22Rv1 (cell line): ENCODE results near the gene CARD9.

Experiments used
- ZFX ChIP-seq: fragments of 450-650 bp; IDR thresholded peaks from 2 replicates; pipeline ENCODE4 v1.6.1; 2017; ENCODE audit warnings: antibody characterized with exemption, borderline replicate concordance
- TF ChIP-seq, protein P1 (sequence below): fragments of 450-650 bp; IDR thresholded peaks from 2 replicates; pipeline ENCODE4 v1.5.1; 2017; ENCODE audit warnings: mild to moderate bottlenecking

DNA sequence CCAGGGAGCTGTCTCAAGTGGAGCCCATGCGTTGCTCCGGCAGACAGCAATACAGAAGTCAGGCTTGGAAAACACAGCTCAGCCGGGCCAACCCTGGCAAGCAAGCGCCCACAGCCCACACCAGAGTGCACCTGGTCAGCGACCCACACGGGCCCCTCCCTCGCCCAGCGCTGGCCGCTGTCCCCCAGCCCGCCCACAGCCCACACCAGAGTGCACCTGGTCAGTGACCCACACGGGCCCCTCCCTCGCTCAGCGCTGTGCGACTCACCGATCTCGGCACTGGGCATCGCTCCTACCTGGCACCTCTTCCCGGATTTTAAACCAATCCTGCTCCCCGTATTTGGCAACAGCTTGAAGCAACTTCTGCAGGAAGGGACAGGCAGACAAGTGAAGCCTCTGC, 13.7 kb upstream of the CARD9 start:
- TF ChIP-seq, protein P1, sequence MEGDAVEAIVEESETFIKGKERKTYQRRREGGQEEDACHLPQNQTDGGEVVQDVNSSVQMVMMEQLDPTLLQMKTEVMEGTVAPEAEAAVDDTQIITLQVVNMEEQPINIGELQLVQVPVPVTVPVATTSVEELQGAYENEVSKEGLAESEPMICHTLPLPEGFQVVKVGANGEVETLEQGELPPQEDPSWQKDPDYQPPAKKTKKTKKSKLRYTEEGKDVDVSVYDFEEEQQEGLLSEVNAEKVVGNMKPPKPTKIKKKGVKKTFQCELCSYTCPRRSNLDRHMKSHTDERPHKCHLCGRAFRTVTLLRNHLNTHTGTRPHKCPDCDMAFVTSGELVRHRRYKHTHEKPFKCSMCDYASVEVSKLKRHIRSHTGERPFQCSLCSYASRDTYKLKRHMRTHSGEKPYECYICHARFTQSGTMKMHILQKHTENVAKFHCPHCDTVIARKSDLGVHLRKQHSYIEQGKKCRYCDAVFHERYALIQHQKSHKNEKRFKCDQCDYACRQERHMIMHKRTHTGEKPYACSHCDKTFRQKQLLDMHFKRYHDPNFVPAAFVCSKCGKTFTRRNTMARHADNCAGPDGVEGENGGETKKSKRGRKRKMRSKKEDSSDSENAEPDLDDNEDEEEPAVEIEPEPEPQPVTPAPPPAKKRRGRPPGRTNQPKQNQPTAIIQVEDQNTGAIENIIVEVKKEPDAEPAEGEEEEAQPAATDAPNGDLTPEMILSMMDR = no peak
- no peak for TF ChIP-seq ZFX
